ENCODE results near the gene KIAA0586. TPM values are rescaled to one million over a fixed set of nuclear protein-coding genes. Genes with fewer than 3 reads are reported as not detected.
A peak's percentile ranks its signal among the peaks of the same experiment; 100 is the strongest.

KIAA0586 gene
- total and polyA plus RNA-seq, 2 of the 13 experiments (the other 11 are each of a cell fraction or from before 2014, with no cell fraction given): 12.6 to 25.2 TPM

DNA sequence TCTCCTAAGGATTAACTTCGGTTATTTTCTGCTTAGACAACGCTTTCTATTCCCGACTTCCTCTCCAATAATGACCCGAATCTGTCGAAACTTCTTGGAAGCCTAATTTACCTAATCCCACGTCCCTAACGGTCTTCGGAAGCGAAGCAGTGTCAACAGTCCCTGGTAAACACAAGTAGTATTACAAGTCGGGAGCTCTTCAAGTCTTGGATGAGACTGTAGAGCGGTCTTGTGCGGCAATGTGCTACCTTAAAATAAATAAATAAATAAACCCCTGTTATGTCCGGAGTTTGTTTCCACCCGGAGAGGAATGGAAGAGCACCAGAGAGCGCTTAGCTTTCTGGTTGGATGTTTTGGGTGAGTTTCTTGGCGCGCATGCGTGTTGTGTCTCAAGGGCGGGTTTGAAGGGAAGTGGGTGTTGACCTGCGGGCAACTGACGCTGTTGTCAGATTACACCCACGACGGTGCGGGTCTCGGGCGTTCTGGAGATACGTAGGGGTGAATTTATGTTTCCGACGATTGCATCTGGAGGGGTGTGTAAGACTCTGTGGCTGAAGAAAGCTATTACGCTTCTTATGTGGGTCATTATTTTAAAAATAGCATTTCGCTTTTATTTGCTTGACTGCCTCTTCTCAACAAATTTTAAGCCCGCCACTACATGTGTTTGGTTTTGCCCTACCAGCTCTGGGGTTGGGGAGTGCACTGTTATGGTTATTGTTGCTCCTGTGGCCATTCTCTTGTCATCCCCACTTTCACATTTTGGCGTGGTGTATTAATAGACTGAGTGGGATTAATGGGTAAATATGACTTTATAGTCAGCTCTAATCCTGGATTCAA is at the start of gene KIAA0586, which contains the start of gene TIMM9 (continued):
- TF ChIP-seq, protein P1, sequence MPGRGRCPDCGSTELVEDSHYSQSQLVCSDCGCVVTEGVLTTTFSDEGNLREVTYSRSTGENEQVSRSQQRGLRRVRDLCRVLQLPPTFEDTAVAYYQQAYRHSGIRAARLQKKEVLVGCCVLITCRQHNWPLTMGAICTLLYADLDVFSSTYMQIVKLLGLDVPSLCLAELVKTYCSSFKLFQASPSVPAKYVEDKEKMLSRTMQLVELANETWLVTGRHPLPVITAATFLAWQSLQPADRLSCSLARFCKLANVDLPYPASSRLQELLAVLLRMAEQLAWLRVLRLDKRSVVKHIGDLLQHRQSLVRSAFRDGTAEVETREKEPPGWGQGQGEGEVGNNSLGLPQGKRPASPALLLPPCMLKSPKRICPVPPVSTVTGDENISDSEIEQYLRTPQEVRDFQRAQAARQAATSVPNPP (CRISPR knock-in tag; IDR thresholded peaks at IDR 0.05): no peak
- TF ChIP-seq, protein P2, sequence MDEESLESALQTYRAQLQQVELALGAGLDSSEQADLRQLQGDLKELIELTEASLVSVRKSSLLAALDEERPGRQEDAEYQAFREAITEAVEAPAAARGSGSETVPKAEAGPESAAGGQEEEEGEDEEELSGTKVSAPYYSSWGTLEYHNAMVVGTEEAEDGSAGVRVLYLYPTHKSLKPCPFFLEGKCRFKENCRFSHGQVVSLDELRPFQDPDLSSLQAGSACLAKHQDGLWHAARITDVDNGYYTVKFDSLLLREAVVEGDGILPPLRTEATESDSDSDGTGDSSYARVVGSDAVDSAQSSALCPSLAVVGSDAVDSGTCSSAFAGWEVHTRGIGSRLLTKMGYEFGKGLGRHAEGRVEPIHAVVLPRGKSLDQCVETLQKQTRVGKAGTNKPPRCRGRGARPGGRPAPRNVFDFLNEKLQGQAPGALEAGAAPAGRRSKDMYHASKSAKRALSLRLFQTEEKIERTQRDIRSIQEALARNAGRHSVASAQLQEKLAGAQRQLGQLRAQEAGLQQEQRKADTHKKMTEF (CRISPR knock-in tag; IDR thresholded peaks at IDR 0.05): peak; percentile 64; the same call in 1 of the 2 replicates
- TF ChIP-seq, protein P3, sequence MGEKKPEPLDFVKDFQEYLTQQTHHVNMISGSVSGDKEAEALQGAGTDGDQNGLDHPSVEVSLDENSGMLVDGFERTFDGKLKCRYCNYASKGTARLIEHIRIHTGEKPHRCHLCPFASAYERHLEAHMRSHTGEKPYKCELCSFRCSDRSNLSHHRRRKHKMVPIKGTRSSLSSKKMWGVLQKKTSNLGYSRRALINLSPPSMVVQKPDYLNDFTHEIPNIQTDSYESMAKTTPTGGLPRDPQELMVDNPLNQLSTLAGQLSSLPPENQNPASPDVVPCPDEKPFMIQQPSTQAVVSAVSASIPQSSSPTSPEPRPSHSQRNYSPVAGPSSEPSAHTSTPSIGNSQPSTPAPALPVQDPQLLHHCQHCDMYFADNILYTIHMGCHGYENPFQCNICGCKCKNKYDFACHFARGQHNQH (CRISPR knock-in tag; IDR thresholded peaks at IDR 0.05): peak; percentile 26; the same call in 1 of the 2 replicates
- TF ChIP-seq FOXK1 (CRISPR knock-in tag; IDR thresholded peaks at IDR 0.05; ENCODE audit: borderline replicate concordance, low read depth): peak; percentile 95
- peak in 1 of 2 experiments; percentile 56; a peak in 2 of 4 replicates for TF ChIP-seq EP300 (IDR thresholded peaks at IDR 0.05; ENCODE audit: low read depth in 2 of 2, low read length in 2 of 2)
- TF ChIP-seq EP300 (CRISPR knock-in tag; IDR thresholded peaks at IDR 0.05; ENCODE audit: borderline replicate concordance): no peak
- TF ChIP-seq RBFOX2 (IDR thresholded peaks at IDR 0.05; ENCODE audit: low read depth, low read length): no peak
- no peak for TF ChIP-seq CC2D1A (CRISPR knock-in tag; IDR thresholded peaks at IDR 0.05)
- no peak for TF ChIP-seq EEA1 (CRISPR knock-in tag; IDR thresholded peaks at IDR 0.05; ENCODE audit: borderline replicate concordance)
- TF ChIP-seq YEATS4 (CRISPR knock-in tag; IDR thresholded peaks at IDR 0.05; ENCODE audit: borderline replicate concordance): peak; percentile 87
- TF ChIP-seq POLR2AphosphoS5 (IDR thresholded peaks at IDR 0.05; ENCODE audit: low read depth, low read length): peak; percentile 96
- TF ChIP-seq NR2F1 (CRISPR knock-in tag; IDR thresholded peaks at IDR 0.05): peak; percentile 9 to 28; a peak in 1 of 4 replicates
- 0 out of 2 replicates have a peak, but pooled peaks have one; percentile 22 for TF ChIP-seq ZNF543 (CRISPR knock-in tag; IDR thresholded peaks at IDR 0.05)
- TF ChIP-seq, protein P4, sequence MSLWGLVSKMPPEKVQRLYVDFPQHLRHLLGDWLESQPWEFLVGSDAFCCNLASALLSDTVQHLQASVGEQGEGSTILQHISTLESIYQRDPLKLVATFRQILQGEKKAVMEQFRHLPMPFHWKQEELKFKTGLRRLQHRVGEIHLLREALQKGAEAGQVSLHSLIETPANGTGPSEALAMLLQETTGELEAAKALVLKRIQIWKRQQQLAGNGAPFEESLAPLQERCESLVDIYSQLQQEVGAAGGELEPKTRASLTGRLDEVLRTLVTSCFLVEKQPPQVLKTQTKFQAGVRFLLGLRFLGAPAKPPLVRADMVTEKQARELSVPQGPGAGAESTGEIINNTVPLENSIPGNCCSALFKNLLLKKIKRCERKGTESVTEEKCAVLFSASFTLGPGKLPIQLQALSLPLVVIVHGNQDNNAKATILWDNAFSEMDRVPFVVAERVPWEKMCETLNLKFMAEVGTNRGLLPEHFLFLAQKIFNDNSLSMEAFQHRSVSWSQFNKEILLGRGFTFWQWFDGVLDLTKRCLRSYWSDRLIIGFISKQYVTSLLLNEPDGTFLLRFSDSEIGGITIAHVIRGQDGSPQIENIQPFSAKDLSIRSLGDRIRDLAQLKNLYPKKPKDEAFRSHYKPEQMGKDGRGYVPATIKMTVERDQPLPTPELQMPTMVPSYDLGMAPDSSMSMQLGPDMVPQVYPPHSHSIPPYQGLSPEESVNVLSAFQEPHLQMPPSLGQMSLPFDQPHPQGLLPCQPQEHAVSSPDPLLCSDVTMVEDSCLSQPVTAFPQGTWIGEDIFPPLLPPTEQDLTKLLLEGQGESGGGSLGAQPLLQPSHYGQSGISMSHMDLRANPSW (CRISPR knock-in tag; IDR thresholded peaks at IDR 0.05; ENCODE audit: borderline replicate concordance): no peak
- TF ChIP-seq ZMYM3 (CRISPR knock-in tag; IDR thresholded peaks at IDR 0.05): peak; percentile 99
- TF ChIP-seq, protein P5, sequence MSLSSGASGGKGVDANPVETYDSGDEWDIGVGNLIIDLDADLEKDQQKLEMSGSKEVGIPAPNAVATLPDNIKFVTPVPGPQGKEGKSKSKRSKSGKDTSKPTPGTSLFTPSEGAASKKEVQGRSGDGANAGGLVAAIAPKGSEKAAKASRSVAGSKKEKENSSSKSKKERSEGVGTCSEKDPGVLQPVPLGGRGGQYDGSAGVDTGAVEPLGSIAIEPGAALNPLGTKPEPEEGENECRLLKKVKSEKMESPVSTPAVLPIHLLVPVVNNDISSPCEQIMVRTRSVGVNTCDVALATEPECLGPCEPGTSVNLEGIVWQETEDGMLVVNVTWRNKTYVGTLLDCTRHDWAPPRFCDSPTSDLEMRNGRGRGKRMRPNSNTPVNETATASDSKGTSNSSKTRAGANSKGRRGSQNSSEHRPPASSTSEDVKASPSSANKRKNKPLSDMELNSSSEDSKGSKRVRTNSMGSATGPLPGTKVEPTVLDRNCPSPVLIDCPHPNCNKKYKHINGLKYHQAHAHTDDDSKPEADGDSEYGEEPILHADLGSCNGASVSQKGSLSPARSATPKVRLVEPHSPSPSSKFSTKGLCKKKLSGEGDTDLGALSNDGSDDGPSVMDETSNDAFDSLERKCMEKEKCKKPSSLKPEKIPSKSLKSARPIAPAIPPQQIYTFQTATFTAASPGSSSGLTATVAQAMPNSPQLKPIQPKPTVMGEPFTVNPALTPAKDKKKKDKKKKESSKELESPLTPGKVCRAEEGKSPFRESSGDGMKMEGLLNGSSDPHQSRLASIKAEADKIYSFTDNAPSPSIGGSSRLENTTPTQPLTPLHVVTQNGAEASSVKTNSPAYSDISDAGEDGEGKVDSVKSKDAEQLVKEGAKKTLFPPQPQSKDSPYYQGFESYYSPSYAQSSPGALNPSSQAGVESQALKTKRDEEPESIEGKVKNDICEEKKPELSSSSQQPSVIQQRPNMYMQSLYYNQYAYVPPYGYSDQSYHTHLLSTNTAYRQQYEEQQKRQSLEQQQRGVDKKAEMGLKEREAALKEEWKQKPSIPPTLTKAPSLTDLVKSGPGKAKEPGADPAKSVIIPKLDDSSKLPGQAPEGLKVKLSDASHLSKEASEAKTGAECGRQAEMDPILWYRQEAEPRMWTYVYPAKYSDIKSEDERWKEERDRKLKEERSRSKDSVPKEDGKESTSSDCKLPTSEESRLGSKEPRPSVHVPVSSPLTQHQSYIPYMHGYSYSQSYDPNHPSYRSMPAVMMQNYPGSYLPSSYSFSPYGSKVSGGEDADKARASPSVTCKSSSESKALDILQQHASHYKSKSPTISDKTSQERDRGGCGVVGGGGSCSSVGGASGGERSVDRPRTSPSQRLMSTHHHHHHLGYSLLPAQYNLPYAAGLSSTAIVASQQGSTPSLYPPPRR (CRISPR knock-in tag; IDR thresholded peaks at IDR 0.05; ENCODE audit: borderline replicate concordance): peak; percentile 24; the same call in 1 of the 2 replicates

All from HepG2 (cell line).